Glomerular visceral epithelial cell (primary cell): Measurements from ENCODE around the gene PIP4K2C.

ENCODE experiments used
- DNase-seq: peaks from one replicate; pipeline ENCODE4 v3.0.0-alpha.2; 2016; ENCODE audit errors: extremely low spot score

Gene PIP4K2C

DNA sequence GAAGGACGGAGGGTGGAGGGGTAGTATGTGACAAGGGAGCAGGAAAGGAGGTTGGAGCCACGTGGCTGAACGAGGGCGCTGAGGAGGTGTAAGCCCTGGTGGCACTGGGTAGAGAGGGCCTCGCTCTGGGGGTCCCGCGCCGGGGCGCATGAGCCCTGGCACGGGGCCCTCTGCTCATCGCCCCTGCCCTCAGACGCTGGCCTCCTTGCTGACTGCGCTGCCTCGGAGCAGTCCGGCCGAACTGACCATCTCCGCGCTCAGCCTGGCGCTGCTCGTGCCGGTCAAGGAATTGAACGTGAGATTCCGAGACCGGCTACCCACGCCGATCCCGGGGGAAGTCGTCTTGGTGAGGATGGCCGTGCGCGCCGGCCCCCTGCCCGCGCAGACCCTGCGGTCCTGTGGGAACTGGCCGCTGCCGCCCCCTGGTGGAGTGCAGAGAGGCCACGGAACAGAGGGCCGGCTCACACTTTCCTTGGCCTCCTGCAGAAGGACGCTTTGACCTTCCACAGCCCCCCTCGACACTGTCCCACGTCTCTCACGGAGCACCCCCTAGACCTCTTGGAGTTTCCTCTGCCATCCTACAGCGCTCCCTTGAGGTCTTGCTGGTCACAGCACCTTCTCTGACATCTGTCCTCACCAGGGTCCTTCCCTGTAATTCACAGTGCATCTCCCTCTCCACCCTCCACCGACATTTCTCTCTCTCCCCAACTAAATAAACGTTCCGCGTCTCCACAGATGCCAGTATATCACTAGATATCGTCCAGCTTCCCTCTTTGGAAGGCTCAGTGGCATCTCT, 30.7 kb downstream of the PIP4K2C start:
- DNase-seq, result peak; percentile 42

DNA sequence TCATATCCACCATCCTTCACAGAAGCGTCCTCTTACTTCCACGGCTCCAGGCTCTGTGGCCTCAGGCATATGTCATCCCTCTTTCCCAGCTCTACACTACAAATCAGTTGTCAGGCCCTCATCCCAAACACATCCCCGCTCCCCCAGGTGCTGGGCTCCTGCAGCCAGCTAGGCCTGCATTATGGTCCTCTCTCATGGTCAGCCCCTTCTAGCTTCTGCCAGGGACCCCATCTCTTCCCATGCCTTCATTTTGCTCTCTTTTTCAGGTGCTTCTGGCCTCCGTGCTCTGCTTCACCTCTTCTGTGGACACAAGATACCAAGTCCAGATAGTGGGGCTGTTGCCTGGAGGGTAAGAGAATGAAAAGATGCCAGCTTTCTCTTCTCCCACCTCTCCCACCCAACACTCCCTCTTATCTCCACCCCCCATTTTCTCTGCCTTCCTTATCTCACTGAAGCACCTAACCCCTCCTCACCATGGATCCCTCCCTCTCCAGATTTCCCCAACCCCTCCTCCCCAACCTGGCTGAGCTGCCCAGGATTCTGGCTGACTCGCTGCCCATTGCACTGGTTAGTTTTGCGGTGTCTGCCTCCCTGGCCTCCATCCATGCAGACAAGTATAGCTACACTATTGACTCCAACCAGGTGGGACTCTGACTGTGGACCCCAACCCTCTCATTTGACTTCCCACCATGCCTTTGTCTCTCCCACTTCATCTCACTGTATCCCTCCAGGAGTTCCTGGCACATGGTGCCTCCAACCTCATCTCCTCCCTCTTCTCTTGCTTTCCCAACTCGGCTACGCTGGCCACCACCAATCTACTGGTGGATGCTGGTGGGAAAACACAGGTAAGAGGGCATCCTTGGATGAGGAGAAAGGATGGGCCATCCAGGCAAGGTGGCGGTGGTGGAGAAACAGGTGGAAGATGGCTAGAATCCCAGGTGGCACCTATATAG, 31.6 kb downstream of the PIP4K2C start:
- no peak for DNase-seq

DNA sequence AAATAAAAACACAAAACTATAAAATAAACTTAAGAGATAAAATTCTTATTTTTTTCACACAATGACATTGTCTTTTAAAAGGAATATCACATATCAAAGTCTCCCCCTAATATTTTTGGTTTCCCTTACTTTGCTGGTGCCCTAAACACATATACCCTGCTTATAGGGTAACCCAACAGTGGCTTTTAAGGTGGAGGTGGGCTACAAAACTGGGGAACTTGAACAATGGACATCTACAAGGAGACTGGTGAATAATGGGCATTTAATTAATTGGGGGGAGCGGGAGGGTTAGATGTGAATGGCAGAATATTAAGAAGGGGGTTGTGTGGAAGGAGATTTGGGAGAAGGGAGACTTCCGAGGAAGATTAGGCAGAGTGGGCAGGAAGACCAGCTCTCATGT, 32.4 kb downstream of the PIP4K2C start:
- DNase-seq, result no peak

DNA sequence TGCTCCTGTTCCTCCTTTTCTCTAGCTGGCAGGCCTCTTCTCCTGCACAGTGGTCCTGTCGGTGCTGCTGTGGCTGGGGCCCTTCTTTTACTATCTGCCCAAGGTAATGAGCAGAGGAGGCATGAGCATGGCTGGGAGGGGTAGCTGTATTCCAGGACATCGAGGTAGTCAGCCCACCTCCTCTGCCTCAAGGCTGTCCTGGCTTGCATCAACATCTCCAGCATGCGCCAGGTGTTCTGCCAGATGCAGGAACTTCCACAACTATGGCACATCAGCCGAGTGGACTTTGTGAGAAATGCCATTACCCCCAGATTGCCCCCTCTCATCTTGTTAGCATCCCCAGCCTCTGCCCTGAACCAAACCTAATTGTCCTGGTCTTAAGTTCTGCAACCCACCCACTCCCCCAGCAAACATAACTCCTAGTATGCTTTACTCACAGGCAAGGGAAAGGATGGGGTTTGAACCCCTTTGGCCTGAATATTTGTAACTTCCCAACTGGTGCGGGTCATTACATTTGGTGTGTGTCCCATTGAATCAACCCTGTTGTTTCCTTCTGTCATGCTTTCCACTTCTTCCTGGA, 32.9 kb downstream of the PIP4K2C start:
- DNase-seq, result no peak

DNA sequence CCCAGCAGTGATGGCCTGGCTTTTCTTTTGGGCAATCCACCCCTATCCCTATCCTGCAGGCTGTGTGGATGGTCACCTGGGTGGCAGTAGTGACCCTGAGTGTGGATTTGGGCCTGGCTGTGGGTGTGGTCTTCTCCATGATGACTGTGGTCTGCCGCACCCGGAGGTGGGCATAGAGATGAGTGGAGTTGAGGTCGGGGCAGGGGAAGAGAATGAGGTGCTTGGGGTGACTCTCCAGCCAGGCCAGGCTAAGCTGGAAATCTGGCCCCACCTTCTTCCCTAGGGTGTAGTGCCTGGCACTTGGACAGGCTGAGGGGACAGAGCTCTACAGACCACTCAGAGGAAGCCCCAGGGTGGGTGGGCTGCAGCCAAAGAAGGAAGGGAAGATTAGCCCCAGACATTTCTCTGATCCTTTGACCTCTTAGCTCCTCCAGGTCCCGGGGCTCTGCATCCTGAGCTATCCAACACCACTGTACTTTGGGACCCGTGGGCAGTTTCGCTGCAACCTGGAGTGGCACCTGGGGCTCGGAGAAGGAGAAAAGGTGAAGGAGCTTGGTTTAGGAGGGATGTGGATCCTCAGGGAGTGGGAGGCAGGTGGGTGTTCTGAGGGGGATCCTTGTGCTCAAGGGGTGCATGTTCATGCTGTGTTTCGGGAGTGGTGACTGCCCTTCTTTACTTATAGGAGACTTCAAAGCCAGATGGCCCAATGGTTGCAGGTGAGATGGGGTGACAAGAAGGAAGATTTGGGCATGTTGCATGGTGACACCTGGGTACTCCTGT, 33.6 kb downstream of the PIP4K2C start:
- no peak for DNase-seq

DNA sequence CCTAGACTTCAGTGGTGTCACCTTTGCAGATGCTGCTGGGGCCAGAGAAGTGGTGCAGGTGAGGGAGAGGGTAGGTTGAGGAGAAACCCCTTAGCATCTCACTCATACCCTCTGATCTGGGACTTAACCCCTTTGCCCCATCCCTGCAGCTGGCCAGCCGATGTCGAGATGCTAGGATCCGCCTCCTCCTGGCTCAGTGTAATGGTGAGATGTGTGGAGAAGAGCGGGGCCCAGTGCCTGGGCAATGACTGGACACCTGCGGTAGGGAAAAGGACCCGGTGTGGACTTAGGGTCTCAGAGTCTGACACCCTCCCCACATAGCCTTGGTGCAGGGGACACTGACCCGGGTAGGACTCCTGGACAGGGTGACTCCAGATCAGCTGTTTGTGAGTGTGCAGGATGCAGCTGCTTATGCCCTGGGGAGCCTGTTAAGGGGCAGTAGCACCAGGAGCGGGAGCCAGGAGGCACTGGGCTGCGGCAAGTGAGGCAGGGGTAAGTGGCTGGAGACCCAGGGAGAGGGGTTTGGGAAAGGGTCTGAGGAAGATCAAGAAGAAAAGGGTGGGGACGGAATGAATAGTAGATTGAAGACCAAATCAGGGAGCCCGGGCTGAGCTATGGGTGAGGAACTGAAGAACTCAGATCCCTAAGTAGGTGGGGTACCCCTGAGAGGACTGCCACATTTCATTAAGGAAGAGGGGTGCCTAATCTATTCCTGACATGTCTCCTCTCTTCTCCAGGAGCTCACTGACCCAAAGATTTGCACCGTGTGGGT, 34.5 kb downstream of the PIP4K2C start:
- no peak for DNase-seq

DNA sequence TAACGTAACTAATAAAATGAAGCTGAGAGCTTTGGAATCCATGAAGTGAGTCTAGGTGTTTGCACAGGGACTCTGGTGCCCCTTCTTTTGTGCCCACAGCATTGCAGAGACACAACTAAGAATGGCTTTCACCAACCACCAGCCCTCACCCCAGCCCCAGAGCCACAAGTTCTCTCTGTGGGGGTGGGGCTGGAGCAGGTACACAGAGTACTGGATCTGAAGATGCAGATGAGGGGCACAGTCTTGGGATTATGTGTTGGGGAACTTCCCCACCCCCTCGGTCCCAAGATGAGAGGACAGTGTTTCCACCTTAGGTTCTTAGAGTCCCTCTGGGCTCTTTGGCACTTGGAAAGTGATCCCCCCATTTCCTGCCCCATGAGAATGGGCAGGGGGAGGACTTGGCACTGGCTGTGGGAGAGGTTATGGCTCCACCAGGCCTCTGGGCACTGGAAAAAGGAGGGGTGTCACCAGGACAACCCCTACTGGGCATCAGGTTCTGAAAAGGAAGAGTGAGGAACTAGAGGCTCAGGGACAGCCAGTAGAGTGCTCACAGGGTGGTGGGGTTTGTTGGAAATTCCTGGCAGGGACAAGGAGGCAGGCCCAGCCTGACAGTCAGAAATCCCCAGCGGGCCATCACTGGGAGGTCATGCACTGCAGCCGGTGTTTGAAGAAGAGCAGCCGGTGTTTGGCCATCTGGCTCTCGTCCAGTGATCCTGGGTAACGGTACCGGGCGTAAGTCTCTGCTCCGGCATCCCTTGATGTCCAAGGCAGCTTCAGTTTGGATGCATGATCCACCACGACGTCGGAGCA, 35.3 kb downstream of the PIP4K2C start:
- DNase-seq, result no peak

DNA sequence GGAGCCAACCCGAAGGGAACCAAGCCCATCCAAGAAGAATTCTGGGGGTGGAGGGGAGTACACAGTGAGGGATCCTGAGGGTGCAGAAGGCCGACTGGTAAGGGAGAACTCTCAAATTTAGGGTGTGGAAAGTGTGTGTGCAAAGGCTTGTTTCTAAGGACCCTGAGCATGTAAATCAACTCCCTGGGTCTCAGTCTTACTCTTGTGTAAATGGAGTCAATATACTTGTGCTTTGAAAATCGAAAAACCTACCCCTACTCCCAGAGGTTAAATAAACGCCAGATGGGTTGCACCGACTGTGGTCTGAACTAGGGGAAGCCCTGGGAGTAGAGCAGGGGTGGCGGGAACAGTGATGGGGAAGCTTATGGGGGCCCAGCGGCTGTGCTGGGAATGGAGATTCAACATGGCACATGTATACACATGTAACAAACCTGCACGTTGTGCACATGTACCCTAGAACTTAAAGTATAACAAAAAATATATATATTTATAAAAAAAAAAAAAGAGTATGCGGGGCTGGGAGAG, 36.0 kb downstream of the PIP4K2C start:
- no peak for DNase-seq

DNA sequence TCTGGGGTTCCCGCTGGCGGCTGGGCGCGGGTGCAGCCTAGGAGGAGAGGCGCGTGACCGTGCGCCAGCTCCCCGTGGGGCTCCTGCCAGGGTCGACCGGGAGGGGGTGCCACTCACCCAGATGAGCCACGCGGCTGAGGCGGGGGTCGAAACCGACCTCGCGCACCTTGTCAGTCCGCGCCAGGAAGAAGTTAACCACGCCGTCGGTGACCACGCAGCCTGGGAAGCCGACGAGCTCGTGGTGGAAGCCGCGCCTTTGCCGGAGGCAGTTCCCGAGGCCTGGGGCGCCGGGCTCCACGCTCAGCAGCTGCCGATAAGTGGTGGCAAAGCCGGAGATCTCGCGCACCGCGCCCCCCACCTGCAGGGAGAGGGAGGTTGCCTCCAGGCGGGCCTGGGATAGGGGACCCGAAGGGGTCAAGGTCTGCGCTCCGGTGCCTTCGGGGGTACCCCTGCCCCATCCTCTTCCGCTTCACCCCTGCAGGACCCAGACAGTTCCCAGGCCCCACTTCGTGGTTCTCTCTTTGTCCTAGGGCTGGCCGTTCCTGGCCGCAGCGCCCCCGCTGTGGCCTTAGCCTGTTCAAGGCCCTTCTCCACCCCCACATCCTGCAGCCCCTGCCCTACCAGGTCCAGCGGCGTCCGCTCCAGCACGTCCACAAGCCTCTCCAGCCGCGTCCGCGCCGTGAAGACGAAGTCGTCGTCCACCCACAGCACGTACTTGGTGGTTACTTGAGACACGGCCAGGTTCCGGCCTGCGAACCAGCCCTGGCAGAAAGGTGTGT, 36.7 kb downstream of the PIP4K2C start:
- DNase-seq, result no peak

DNA sequence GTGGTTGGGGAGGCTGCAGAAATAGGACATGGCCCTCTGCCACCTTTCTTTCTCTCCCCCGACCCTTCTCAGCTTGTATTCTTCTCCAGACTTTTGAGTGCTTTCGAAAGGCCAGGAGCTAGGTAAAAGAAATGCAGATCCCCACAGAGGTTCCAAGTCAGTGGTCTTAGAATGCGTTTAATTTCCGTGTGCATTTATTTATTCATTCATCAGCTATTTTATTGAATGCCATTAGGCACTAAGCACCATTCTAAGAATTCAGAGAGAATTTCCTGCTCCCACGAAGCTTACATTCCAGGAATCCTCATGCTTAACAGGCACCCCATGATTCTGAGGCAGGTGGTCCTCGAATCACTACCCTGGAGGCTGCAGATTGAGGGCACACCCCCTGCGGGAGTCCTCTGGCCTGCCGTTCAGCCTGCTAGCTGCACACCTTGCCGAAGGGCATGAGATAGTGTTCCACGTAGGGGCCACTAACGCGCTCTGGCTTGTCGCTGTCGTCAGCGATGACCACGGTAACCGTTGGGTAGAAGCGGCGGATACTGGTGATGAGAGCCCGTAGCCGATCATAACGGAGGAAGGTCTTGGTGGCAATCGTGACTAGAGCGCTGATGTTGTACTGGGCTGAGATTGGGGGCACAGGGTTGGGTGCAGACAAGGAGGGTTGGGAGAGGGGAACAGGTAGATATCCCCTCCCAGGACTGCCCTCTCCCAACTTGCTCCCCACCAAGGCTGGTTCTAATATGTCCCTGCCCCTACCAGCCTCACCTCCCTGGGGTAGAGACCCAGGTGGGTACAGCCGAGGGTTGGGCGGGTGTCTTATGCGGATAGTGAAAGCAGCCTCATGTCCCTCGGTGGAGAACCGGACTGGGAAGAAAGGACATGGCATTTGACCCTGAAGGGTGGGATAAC, 37.5 kb downstream of the PIP4K2C start:
- DNase-seq, result no peak

DNA sequence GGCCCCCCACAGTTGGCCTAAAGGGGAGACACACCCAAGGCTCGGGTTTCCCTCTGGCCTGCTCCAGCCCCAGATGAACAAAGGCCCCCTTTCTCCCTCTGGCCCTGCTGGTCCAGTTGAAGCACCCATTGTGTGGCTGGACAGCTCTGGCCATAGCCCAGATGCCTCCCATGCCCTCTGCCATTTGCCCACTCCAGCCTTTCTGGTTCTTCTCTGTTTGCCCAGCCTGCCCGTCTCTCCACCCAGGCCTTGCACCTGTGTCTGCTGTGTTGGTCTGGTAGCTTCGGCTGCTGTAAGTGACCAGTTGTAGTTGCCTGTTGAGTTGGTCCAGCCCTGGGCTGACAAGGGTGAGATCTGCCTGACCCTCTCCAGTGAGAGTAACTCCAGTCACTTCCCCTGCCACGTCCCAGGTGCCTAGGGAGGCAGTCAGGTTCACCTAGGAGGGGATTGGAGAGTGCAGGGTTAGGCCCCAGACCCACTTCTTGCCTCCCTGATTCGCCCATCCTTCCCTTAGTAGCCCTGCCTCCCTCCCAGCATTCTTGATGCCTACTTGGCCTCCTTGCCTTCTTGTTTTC, 39.0 kb downstream of the PIP4K2C start:
- DNase-seq, result no peak

DNA sequence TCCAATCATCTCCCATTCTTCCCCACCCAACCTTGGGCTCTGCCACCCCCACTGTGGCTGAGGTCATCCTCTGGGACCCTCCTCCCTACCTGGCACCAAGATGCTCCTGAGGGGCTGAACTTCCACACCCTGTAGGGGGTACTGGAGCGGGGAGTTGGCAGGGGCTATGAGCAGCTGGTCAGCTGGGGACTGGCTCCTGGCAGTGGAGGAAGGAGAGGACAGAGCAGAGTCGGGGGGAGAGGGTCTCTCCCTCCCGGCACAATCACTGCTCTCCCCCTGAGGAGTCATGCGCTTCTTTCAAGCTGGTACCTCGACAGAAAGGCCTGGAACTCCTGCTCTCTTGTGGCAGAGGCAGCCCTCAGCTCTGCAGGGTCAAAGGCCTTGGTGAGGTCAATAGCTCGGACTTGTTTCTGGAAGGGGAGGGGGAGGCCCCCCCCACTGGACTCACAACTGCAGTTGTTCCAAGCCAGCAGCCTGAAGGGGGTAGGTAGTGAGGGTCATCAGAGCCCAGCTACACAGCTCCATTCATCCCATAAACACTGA, 40.0 kb downstream of the PIP4K2C start:
- no peak for DNase-seq

DNA sequence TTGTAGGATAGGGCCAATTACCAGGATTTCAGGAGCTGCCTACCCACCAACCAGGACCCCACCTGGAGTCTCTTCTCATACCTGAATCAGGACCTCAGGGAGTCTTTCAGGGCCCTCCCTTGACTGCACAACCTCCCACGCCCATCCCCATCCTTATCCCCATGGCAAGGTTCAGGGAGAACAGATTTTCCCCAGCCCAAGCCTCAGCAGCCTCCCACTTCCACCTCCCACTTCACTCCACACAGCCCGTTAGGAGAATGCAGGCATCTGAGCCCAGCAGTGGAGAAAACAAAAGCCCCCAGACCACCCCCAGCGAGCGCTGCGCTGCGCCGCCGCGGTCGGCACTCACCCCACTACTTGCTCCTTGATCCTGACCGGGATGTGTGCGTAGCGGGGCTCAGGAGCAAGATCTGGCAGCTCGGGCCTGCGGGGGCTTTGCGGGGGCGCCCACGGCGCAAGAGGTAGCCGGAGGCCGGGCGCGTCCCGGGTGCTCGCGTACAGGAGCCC, 40.6 kb downstream of the PIP4K2C start:
- no peak for DNase-seq

DNA sequence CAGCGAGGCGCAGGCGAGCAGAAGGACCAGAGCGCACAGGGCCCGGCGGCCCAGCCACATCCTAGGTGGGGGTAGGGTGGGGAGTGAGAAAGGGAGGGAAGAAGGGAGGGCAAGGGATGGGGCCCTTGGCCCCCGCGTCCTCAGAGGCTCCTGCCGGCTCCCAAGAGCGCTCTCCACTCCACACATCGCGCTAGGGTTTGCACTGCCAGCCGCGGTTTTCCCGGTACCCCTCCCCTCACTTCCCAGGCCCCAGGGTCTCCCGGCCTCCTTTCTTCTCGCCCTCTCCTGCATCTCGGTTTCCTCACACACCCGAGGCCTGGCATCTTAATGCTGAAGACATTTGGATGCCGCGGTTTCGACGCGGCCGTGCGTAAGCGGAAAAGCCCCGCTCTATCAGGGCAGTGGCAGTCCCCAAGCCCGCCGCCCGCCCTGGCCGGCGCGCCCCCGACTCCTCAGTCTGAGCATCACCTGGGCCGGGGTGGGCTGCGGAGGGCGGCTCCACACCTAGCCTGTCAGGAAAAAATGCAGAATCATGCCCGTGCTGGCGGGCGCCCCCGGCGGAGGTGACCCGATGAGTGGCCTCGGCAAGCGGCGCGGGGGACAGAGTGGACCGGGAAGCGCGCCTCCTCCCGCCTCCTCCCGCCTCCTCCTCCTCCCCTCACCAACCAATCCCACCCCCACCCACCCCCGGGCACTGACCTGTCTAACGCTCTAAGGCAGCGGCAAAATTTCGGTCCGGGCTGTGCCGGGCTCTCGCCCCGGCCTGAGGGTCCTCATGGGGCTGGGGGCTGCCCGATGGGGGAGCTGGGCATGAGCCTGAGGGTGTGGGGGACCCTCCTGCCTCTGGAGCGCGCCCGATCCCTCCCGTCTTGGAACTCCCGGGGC, 41.3 kb downstream of the PIP4K2C start:
- no peak for DNase-seq

DNA sequence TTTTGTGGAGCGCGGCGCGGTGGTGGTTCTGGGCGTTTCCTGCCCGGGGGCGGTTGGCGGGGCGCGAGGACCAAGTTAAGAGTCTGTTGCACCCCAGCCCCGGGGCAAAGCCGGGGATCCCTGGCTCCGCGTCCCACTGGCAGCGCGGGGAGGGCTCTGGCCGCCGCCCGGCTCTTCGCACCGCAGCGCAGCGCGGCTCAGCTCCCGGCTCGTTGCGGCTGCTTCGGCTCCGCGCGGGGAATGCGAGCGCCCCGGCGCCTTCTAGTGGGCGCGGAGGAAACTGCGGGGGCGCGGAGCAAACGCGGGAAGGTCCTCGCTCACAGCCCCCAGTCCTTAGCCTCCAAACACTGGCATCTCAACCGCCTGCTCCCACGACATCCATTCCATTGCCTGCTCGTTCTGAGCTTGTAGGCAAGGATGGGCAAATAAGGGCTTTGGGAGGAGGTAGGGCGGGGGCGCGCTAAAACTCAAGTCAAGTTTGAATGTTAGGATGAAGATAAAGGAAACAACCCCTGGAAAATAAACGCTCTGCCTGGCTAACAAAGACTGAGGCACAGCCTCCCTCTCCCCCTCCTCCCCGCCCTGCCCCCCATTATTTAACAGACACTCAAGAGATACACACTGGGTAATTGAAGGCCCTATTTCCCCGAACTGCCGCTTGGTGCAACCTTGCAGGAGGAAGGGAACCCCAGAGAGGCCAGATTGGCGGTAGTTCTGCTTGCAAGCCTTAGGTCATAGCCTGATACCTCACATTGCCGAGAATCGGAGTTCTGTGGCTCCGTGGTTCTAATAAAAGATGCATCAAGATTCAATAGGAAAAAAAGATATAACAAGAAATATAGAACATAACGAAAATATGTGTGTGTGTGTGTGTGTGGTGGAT, 42.2 kb downstream of the PIP4K2C start, which contains the start of gene B4GALNT1:
TSS of gene B4GALNT1 (minus strand) at position 244 of the 883 bp plus-strand sequence. CDS start 1,069 bp downstream, outside the sequence.
- DNase-seq, result peak; percentile 63
